ENCODE measurements around the gene UPP1.
A peak's percentile ranks its signal among the peaks of the same experiment; 100 is the strongest.

- TF ChIP-seq EZH2 (IDR thresholded peaks at IDR 0.05; ENCODE audit: borderline replicate concordance, insufficient read depth, low read depth, low read length, poor library complexity, severe bottlenecking) (no peak), CTCF (IDR thresholded peaks at IDR 0.05) (peak; percentile 19)
Observed at GRCh38 chr7:48101968-48102367, 12.9 kb downstream of the UPP1 start.

All from B cell (primary cell).